ENCODE data around the gene DOCK9.

DNA sequence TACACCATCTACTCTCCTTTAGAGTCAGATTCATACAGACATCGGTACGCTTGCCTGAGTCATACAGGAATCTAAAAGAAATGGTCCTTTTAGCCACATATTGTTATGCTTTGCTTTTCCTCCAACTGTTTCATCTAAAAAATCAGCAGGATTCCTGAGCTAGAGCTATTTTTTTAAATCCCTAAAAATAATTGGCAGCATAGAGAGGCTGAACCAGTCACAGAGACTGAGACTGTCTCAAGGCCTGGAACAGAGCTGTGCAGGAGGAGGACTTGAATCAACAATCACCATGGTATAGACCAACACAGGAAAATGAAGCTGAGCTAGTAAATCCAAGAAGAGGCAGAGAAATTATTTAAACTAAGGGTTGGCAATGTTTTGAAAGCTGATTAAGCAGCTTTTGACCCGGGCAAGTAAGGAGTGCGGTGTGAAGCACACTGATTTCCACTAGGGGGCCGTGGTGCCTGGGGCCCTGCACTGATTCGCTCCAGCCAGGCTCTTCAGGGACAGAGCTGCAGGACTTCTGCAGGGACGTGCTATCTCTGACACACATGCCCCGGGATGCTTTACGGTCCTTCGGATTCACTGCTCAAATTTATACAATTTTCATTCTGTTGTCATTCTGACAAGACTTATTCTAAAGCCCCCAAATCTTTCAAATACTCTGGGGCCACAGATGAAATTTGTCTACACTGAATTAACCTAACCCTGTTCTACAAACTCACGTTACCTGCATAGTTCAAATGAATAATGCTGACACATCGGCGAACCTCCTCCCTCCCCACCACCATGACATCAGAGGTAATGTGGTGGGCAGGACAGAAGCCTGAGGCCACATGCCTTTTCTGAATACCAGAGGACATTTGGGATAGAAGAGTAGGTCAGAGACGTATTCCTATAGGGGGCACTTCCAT, 137.8 kb downstream of the DOCK9 start:
- TF ChIP-seq, protein P1, sequence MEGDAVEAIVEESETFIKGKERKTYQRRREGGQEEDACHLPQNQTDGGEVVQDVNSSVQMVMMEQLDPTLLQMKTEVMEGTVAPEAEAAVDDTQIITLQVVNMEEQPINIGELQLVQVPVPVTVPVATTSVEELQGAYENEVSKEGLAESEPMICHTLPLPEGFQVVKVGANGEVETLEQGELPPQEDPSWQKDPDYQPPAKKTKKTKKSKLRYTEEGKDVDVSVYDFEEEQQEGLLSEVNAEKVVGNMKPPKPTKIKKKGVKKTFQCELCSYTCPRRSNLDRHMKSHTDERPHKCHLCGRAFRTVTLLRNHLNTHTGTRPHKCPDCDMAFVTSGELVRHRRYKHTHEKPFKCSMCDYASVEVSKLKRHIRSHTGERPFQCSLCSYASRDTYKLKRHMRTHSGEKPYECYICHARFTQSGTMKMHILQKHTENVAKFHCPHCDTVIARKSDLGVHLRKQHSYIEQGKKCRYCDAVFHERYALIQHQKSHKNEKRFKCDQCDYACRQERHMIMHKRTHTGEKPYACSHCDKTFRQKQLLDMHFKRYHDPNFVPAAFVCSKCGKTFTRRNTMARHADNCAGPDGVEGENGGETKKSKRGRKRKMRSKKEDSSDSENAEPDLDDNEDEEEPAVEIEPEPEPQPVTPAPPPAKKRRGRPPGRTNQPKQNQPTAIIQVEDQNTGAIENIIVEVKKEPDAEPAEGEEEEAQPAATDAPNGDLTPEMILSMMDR (IDR thresholded peaks at IDR 0.05) = peak; percentile 42 to 57 (median 43)
- TF ChIP-seq POLR2A (IDR thresholded peaks at IDR 0.05) (no peak), EP300 (IDR thresholded peaks at IDR 0.05) (no peak)

All from ovary (tissue), 3 donors.